HG02759 (cell line): Measurements from ENCODE around the gene TSHZ2.
"Not testable (repeated sequence)": the region's sequence is repeated elsewhere in the genome, so short reads cannot be mapped to it uniquely, and the experiment has no call there.

Experiments used
- ATAC-seq: cut with Tn5 transposase; IDR thresholded peaks from one replicate; pipeline ENCODE4 v1.9.1; 2021; ENCODE audit warnings: mild to moderate bottlenecking, moderate library complexity; ENCODE audit not compliant: unreplicated experiment

Gene TSHZ2

GRCh38 chr20:52959125-52959524, 13.0 kb upstream of the TSHZ2 start:
- no peak for ATAC-seq

- ATAC-seq = no peak
Observed at GRCh38 chr20:52962183-52962582, 10.0 kb upstream of the TSHZ2 start.

DNA sequence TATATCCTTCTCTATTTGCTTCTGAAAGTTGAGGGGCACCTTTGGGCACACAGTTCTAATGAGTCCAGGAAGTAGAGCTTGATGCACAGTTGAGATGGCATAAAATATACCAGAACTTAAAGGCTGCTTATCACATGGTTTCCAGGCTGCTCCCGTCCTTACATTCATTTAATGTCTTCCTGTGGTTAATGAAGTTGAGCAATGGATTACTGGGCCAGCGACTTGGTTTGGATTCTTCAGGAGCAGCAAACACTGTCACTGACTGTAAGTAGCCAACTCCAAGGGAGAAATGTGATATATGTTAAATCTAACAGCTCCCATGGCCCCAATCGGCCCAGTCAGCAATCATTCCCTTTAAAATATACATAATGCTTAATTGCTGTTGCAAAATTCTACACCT, 9.0 kb upstream of the TSHZ2 start:
- no peak for ATAC-seq

- ATAC-seq = no peak
Observed at GRCh38 chr20:52964131-52964530, 8.0 kb upstream of the TSHZ2 start.

GRCh38 chr20:52965380-52965779, 6.8 kb upstream of the TSHZ2 start:
- no peak for ATAC-seq

DNA sequence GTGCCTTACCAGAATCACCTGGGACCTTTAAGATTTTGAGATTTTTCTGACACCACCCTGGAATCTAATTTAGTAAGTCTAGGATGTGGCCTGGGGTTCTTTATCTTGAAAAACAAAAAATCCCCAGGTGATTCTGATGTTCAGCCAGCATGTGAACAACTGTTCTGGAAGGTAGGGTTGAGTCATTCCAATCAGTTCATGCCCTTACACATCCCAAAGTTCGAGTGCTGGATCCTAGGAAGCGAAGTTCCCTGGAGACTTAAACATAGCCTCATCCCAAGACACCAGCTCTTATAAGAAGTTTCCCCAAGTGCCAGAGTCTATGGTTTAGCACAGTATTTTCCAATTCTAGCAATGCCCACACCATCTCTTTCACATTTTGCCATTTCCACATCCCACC, 6.3 kb upstream of the TSHZ2 start:
- ATAC-seq = no peak

DNA sequence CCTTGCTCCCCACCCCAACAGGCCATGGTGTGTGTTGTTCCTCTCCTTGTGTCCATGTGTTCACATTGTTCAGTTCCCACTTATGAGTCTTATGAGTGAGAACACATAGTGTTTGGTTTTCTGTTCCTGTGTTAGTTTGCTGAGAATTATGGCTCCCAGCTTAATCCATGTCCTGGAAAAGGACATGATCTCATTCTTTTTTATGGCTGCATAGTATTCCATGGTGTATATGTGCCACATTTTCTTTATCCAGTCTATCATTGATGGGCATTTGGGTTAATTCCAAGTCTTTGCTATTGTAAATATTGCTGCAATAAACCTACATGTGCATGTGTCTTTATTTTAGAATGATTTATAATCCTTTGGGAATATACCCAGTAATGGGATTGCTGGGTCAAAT, 5.6 kb upstream of the TSHZ2 start:
- not testable (repeated sequence) for ATAC-seq

DNA sequence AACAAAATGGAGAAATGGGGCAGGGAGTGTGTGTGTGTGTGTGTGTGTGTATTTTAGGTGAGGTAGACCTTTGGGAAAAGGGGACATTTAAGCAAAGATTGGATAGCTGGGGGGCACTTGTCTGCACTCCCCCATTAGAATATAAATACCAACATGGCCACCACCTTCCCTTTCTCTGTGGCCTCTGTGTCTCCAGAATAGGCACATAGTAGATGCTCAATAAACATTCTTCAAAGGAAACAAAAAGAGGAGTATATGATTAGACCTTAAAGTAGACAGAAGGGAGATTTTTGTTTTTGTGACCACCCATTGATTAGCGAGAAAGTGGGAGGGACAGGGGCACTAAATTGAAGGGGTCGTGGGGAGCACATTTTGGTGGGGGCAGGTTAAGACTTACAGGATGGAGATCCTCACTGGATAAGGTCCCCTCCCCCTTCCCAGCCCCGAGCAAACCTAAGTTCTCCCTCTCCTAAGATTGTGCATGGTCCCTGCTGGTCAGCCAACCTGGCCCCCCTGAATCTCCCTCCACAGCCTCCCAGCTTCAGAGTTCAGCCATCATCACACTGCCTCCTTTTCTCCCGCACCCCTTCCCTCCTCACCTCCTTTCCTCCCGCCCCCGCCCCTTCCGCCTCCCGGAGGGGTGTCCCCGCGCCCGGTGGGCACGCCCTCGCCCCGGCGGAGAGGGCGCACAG, 514 bp upstream of the TSHZ2 start:
- no peak for ATAC-seq

GRCh38 chr20:52972965-52973819, 1.0 kb downstream of the TSHZ2 start:
- no peak for ATAC-seq

- ATAC-seq = no peak
Observed at GRCh38 chr20:52974179-52974594, 2.0 kb downstream of the TSHZ2 start.

DNA sequence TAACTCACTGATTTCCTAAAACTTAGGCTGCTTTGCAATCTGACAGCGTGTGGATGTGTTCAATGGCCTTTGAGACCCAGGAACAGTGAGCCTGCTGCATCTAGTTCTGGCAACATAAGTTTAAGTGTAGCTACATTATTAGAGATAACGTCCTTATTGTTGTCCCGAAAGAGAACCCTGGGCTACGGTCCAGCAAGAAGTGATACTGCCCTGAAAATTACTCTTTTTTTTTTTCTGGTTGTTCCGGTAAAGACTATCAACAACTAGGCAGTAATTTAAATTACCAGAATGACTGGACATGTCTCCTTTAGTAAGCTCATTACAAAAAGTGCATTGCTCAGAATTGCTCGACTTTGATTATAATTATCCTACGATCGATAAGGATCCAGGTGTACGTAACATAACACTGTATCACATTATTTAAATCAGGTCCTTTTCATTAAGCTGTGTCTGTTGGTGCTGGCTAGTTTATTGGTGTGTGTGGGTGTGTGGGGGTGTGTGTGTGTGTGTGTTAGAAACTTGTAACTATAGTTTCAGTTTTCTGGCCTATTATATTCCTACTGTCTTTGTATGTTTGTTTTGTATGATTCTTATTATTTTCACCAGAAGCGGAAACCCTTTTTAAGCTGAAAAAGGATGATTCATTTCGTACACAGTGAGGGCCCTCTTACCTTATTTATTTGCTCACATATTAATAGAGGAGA, 3.0 kb downstream of the TSHZ2 start:
- no peak for ATAC-seq

GRCh38 chr20:52975803-52976531, 3.8 kb downstream of the TSHZ2 start:
- ATAC-seq = no peak

DNA sequence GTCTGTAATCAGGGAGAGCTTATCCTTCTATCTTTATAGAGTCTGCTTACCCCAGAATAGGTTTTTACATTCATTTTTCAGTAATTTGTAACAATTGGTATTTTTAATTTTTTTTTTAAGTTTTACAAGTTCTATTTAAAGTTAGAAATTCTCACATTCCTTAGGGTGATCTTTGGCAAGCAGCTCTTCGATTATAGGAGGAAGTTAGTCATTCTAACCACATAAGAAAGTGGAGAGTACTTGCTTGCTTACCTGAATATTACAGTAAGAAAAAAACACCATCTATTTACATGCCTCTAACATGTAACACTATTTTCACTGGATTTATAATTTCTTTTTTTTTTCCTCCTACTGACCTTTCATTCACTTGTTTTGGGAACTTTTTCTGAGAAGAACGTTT, 6.7 kb downstream of the TSHZ2 start:
- no peak for ATAC-seq

- ATAC-seq = no peak
Observed at GRCh38 chr20:52981051-52981450, 8.9 kb downstream of the TSHZ2 start.

- ATAC-seq = no peak
Observed at GRCh38 chr20:52983726-52984450, 11.7 kb downstream of the TSHZ2 start.

- ATAC-seq = no peak
Observed at GRCh38 chr20:52984451-52984810, 12.3 kb downstream of the TSHZ2 start.

GRCh38 chr20:52985687-52986086, 13.5 kb downstream of the TSHZ2 start:
- ATAC-seq = no peak

DNA sequence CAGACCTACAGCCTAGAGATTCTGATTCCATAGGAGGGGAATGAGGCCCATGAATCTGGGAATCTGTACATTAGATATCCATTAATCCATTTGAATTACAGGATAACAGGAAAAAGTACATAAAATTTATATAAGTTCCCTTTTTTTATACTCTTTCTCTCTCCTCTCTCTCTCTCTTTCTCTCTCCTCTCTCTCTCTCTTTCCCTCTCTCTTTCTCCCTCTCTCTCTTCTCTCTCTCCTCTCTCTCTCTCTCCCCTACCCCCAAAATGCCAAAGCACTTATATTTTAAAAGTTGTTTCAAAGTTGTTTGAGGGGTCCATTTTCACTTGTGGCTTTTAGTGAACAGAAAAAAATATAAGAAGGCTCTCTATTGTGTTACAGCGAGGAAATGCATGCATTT, 15.1 kb downstream of the TSHZ2 start:
- ATAC-seq = no peak

DNA sequence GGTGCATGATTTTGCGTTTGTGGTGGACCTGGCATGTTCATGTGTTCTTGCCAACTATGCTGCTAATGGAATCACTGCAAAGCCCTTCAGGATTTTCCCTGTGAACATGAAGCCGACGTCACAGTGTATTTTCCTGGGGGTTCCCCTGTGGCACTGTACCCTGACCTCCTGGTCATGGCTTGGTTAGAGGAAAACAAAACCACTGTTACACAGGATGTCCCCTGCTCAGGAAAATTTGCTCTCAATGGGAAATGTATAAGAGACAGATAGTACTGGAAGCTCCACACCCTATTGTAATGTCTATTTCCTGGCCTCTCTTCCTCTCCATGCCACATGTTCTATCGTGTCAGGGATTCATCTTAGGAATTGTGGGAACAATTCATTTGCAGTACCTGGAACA, 19.7 kb downstream of the TSHZ2 start:
- ATAC-seq = no peak

GRCh38 chr20:52992632-52993031, 20.5 kb downstream of the TSHZ2 start:
- ATAC-seq = no peak

DNA sequence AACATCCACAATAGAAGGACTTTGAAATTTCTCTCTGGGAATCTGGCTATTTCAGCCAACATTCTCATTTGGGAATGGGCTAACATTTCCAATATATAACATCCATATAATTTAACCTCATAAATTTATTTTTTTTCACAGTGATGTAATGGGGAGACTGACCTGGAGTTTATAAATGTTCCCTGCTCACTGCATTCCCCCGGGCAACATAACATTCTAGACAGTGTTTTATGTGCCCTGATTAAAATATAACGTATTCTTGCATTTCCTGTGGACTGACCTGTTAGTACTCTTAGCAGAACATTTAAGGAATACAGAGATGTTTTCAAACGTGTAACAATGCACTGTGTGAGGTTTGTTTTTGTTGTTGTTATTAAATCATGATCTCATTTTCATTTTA, 20.9 kb downstream of the TSHZ2 start:
- no peak for ATAC-seq
